Fibroblast of lung (primary cell): ENCODE data around the gene VPS37D.

ENCODE experiments used
- EZH2 ChIP-seq: IDR thresholded peaks from 2 replicates; pipeline ENCODE4 v1.5.1; 2012; ENCODE audit warnings: low read length, control low read depth, mild to moderate bottlenecking; ENCODE audit errors: missing control alignments
- TF ChIP-seq, protein P1 (sequence below), 2 donors: IDR thresholded peaks in 1 of 2; conservative IDR thresholded peaks in 1 of 2; 1 replicate in 1 of 2; 2 replicates in 1 of 2; pipeline ENCODE4 v1.5.1; 2011 to 2012; ENCODE audit warnings: low read length in 2 of 2, control low read depth in 1 of 2, inconsistent platforms in 1 of 2, low read depth in 1 of 2, mild to moderate bottlenecking in 1 of 2

- TF ChIP-seq EZH2 = no peak
- TF ChIP-seq, protein P1, sequence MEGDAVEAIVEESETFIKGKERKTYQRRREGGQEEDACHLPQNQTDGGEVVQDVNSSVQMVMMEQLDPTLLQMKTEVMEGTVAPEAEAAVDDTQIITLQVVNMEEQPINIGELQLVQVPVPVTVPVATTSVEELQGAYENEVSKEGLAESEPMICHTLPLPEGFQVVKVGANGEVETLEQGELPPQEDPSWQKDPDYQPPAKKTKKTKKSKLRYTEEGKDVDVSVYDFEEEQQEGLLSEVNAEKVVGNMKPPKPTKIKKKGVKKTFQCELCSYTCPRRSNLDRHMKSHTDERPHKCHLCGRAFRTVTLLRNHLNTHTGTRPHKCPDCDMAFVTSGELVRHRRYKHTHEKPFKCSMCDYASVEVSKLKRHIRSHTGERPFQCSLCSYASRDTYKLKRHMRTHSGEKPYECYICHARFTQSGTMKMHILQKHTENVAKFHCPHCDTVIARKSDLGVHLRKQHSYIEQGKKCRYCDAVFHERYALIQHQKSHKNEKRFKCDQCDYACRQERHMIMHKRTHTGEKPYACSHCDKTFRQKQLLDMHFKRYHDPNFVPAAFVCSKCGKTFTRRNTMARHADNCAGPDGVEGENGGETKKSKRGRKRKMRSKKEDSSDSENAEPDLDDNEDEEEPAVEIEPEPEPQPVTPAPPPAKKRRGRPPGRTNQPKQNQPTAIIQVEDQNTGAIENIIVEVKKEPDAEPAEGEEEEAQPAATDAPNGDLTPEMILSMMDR (conservative IDR thresholded peaks at IDR 0.05 in 1 of 2, IDR thresholded peaks at IDR 0.05 in 1 of 2; ENCODE audit: low read depth in 1 of 2, low read length in 2 of 2) = no peak
Observed at GRCh38 chr7:73663033-73663432, 4.6 kb upstream of the VPS37D start.
